Colonic mucosa (tissue), 4 donors: Measurements from ENCODE around the gene KRT1. TPM values are rescaled to one million over a fixed set of nuclear protein-coding genes. Genes with fewer than 3 reads are reported as not detected.

Experiments used
- DNase-seq: peaks from one replicate; pipeline ENCODE4 v3.0.0-alpha.2; 2020
- H3K27ac ChIP-seq: fragments of 200-600 bp; one replicate; pipeline ENCODE4 v1.8.0; 2021
- H3K27me3 ChIP-seq: fragments of 200-600 bp; one replicate; pipeline ENCODE4 v1.8.0; 2021
- H3K36me3 ChIP-seq: fragments of 200-600 bp; one replicate; pipeline ENCODE4 v1.8.0; 2021
- H3K4me1 ChIP-seq: fragments of 200-600 bp; one replicate; pipeline ENCODE4 v1.8.0; 2021; ENCODE audit warnings: mild to moderate bottlenecking
- H3K4me3 ChIP-seq: fragments of 200-600 bp; one replicate; pipeline ENCODE4 v1.8.0; 2021
- H3K9ac ChIP-seq, 2 donors: one replicate each; pipeline ENCODE4 v1.7.0; 2013; ENCODE audit warnings: control low read depth in 2 of 2, low read depth in 2 of 2, low read length in 2 of 2
- H3K9me3 ChIP-seq: fragments of 200-600 bp; one replicate; pipeline ENCODE4 v1.8.0; 2021
- CTCF ChIP-seq: fragments of 200-600 bp; IDR thresholded peaks from one replicate; pipeline ENCODE4 v1.8.0; 2022; ENCODE audit warnings: antibody characterized with exemption, mild to moderate bottlenecking
- intact Hi-C: fragments of 100-400 bp; cut with DNase I; formaldehyde crosslinking; loops from one replicate; pipeline ENCODE4 v1.14.1; 2022
- total RNA-seq, 2 donors: library from RNA; stranded (reverse); fragmentation: NEBNext Ultra II Directional in 1 of 2; extraction: Animal tissue kit (Norgen Biotek cat#: 25700) in 1 of 2; gene quantifications; one replicate each; pipeline ENCODE4 v1.2.1, GENCODE V29; 2021
- donor health status: healthy.
- donor health status: DM: no; HTN: no; CAD: no.
- donor health status: DM: no; HTN: no; CAD: no.

The KRT1 gene
- total RNA-seq, 2 donors from 2014 or later = 1.2 TPM; not detected in 1

- H3K4me3 ChIP-seq = no peak overlapping the region
- intact Hi-C loops = no loop called here
- no peaks in the 10 kb centered on the region for H3K4me1 ChIP-seq
- H3K9me3 ChIP-seq = no peaks in the 10 kb centered on the region
- no peaks in the 10 kb centered on the region for H3K36me3 ChIP-seq
- no peak overlapping the region for H3K27ac ChIP-seq
- H3K9ac ChIP-seq = no peak overlapping the region
- DNase-seq = no peak
- no peaks in the 10 kb centered on the region for H3K27me3 ChIP-seq
- TF ChIP-seq CTCF = no peak
Observed at GRCh38 chr12:52722680-52723079, 42.5 kb upstream of the KRT1 start.

GRCh38 chr12:52721838-52722470 is 41.7 kb upstream of the KRT1 start:
- H3K9me3 ChIP-seq = no peaks in the 10 kb centered on the region
- DNase-seq = no peak
- H3K36me3 ChIP-seq = no peaks in the 10 kb centered on the region
- H3K4me1 ChIP-seq = no peaks in the 10 kb centered on the region
- no peak overlapping the region for H3K27ac ChIP-seq
- no peaks in the 10 kb centered on the region for H3K27me3 ChIP-seq
- intact Hi-C loops = no loop called here
- no peak overlapping the region for H3K4me3 ChIP-seq
- no peak for TF ChIP-seq CTCF
- no peak overlapping the region for H3K9ac ChIP-seq

- Histone ChIP-seq H3K27ac (no peak overlapping the region), H3K4me1 (no peaks in the 10 kb centered on the region), H3K4me3 (no peak overlapping the region), H3K36me3 (no peaks in the 10 kb centered on the region), H3K9ac (no peak overlapping the region), H3K27me3 (peaks cover 7% of the 10 kb centered on the region), H3K9me3 (no peaks in the 10 kb centered on the region)
- no peak for DNase-seq
- intact Hi-C loops = no loop called here
- TF ChIP-seq CTCF = no peak
Observed at GRCh38 chr12:52720365-52720886, 40.2 kb upstream of the KRT1 start.

- Histone ChIP-seq H3K9ac (no peak overlapping the region), H3K27ac (no peak overlapping the region), H3K27me3 (peaks cover 32% of the 10 kb centered on the region), H3K9me3 (no peaks in the 10 kb centered on the region), H3K4me1 (no peaks in the 10 kb centered on the region), H3K36me3 (no peaks in the 10 kb centered on the region), H3K4me3 (no peak overlapping the region)
- intact Hi-C loops = no loop called here
- DNase-seq = no peak
- no peak for TF ChIP-seq CTCF
Observed at GRCh38 chr12:52716061-52716460, 35.9 kb upstream of the KRT1 start.

GRCh38 chr12:52715416-52715815 is 35.2 kb upstream of the KRT1 start:
- no peaks in the 10 kb centered on the region for H3K4me1 ChIP-seq
- TF ChIP-seq CTCF = peak; percentile 21
- no peaks in the 10 kb centered on the region for H3K9me3 ChIP-seq
- no peaks in the 10 kb centered on the region for H3K36me3 ChIP-seq
- no peak overlapping the region for H3K4me3 ChIP-seq
- no peak overlapping the region for H3K27ac ChIP-seq
- peak; percentile 37 for DNase-seq
- intact Hi-C loops = no loop called here
- H3K27me3 ChIP-seq = peaks cover 32% of the 10 kb centered on the region
- no peak overlapping the region for H3K9ac ChIP-seq
